Fibroblast of skin of scalp (primary cell): ENCODE measurements around the gene SEMA6A.

Experiments used
- DNase-seq: peaks from one replicate; pipeline ENCODE4 v3.0.0-alpha.2; 2013

Gene SEMA6A

DNA sequence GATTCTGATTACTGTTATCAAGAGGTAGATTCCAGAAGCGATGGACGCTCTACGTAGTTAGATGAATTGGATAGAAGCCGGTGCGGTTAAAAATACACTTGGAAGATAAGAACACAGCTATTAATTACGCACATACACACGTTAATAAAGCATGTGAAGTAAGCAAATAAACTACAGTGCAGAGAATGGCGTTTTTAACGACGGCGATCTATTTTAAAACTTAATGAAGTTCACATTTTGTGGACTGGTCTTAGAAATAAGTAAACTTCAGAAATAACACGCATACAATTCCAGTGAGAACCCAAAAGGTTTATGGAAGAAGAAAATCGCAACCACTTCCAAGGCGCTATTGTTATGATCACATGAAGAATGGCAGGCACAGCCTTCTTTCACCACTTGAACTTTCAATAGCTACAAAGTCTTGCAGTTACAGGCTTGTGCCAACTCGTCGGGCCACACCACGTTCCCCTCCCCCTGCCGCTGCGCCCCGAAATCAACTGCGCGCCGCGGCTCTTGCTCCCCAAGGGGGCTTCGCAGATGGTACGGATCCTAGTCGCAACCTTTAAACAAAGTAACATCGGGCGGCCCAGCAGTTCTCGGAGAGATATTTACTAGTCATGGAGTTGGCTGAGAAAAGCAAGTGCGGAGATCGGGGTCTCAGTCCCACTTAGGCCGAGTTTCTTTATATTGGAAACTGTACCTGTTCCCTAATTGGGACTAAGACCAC is 866 bp upstream of the SEMA6A start:
- DNase-seq: no peak

GRCh38 chr5:116573702-116574366 is 789 bp downstream of the SEMA6A start:
- no peak for DNase-seq

DNA sequence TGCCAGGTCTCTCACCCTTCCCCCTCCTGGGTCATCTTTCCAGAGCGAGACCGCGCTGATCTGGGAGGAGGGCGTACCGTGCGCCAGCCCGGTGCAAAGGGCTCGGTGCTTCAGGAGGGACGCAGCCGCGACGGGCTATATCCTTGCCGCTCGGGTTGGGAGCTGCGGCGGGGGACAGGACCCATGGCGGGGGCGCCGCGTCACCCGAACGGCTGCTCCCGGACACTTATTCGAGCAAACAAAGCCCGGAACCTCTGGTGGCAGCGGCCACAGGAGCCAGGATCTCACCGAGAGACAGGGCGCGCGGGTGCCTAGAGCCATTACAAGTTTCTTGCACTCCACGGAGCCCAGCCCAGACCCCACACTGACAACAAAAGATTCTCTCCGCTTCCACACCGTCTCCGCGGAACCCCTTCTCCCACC is 1.3 kb downstream of the SEMA6A start:
- no peak for DNase-seq

DNA sequence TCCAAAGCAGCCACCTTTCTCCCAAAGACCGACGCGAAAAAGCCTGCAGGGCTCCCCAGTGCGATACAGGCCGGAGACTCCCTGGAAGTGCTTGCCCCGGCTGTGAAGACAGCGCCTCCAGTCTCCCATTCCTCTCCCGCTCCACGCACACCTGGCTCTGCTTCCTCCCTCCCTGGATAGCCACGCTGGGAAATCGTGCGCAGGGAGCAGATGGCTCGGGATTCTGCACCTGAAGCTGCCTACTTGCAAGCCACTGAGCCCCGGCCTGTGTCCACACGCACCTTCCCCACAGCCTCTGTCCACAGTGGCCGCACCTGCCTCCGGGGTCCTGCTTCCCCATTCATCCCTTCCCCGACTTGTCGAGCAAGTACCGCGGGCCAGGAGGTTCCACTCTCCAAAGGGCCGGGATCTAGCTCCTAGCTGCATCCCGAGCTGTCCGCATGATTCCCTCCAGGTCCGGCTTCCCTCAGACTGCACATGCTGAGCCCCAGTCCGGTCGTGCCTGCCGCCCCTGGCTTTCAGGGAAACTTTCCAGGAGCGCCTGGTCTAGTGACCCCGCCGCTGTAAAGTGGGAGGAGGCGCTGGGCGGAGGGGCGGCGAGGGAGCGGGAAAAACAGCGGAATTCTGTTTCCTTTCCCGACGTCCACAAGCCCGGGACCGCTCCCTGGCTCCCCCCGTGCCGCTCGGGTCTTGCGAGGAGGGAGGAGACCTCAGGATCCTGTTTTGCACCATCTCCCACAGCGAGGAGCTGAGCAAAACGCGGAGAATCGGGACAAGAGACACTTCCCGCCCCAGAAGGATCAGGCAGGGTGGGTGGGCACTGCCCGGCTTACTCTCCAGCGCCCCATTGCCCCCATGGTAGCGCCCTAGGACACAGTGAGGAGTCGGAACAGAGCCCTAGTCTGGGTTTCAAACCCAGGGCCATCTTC is 2.0 kb downstream of the SEMA6A start:
- no peak for DNase-seq

DNA sequence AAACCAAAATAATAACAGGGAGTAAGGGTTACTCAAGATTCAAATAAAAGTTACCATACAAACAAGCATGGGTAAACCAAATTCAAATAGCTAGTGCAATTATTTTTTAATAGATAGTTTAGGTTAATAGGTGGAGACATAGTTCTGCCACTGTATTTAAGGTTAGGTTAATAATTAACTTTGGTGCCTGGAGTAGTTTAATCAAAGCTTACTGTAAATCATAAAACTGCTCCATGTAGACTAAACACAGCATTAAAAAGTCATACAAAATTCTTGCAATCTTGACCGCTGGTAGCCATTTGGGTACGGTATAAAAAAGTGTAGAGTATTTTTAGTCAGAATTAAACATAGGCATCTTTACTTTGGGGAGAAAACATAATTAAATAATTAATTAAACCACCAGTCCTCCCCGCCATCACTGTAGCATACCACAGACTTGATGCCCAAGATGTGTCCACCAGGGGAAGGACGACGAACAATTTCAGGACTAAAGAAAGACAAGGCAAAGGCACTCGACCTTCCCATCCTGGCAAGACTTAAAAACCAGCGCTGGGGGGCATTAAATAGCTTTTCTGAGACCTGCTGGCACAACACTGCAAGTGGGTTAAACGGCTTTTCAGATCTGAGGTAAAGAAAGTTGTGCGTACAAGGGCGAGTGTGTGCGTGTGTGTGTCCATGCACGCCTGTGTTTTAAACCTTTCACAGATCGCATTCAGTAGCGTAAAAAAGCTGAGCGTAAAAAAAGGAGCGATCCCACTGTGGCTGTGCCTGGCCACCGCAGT is 2.9 kb downstream of the SEMA6A start:
- DNase-seq: no peak

DNA sequence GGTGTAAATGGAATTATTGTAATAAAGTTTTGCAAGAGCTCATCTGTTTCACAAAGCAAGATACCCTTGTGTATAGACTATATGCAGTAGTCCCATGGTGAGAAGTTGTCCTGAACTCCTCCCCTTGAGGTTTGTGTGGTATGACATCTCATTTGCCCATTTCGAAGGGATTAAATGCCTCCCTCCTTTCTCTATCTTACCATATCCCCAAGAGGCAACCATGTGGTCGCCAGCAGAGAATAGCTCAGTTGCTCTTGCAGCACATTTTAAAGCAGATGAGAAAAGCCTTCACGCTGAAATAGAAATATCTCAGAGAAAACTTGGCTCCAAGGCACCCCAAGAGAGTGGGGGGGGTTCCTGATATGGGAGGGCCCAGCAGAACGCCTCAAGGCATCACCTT is 4.6 kb downstream of the SEMA6A start:
- DNase-seq: peak; percentile 50

DNA sequence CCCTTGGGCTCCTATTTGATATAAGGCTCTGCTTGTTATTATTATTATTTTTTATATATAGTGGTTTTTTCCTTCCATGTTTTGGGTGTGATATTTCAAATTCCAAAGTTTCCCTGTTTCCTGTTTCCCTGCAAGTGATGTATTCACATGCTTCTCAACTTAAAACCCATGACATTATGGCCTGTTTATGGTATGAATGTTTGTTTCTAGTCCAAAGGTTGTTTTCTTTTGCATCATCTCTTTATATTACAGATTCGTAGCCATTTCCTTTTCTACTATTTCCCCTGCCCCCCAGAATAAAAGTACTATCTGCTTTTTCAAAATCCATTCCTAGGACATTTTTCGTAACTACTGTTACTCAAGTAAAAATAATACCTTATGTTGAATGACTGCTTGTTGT is 7.5 kb downstream of the SEMA6A start:
- DNase-seq: no peak

- DNase-seq: no peak
Measured at GRCh38 chr5:116566251-116566650, 8.4 kb downstream of the SEMA6A start.

DNA sequence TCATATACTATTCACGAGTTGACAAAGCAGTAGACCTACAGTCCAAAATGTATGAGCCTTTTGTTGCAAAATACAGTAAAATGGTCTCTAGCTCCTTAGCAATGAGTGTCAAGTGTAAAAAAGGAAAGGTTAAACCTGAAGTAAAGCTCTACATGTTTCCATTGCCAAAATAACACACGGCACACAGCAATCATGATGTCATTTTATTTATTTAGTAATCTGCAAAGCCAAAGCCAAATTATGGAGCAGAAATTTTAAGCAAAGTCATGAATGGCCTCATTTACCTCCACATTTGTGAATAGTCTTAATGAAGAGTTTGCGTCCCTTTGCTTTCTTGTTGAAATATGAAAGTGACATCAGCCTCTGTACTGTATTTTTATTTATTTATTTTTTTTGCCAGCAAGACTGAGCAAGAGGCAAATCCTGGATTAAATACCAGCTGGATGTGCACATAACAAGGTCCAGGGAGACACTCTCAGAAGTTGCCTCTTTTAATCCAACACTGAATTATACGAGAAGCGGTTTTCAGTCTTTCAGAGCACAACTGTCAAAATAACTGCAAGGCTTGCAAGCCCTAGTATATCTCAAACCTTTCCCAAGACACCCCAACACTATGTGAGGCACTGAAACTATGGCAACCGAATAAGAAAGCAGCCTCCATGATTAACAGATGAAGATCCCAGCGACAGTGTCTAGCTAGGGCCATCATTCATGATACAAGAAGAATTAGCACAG is 9.7 kb downstream of the SEMA6A start:
- DNase-seq: no peak

DNA sequence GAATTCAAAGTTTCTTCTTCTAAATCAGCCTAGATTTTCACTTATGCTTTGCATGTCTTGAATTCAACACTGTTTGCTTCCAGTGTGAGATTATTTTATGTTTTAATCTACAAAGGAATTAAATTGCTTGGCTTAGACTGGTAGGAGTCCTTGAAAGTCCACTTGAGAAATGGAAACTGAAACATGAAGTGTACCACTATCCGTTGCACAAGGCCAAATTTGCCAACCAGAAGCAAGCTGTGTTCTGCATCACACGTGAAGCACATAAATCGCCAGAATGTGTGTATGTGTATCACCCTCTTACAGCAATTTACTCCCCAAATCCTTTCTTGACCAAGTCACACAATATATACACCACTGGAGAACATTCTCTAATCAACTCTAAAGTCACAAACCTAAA is 10.3 kb downstream of the SEMA6A start:
- DNase-seq: no peak

DNA sequence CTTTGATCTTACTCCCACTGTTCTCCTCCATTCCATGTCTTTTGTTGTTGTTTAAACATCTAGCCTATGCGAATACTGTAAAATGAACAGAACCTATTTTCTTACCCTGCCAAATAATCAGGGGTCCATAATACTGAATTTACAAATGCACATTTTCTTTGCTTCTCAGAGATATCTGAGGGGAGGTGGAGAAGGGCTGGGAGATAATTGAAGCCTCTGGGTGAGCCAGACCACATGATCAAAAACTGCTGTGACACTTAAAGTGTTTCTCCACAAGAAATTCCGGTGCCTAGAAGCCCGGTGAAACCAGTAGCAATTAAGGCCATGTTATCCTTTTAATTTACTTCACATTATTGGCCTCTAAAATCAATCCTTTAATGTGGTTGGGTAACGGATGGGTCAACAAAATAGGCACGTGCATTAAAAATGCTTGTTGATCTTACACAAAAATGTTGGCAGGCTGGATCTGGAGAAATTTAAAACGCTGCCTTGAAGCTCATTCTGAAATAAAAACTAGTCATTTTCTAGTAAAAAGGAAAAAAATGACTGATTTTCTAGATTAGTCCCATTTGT is 10.8 kb downstream of the SEMA6A start:
- DNase-seq: no peak

DNA sequence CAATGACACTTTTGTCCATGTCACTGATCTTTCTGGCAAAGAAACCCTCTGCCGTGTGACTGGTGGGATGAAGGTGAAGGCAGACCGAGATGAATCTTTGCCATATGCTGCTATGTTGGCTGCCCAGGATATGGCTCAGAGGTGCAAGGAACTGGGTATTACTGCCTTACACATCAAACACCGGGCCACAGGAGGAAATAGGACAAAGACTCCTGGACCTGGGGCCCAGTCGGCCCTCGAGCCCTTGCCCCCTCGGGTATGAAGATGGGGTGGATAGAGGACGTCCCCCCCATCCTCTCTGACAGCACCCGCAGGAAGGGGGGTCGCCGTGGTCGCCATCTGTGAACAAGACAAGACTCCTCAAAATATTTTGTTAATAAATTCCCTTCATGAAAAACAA is 12.0 kb downstream of the SEMA6A start:
- DNase-seq: no peak

- DNase-seq: no peak
Measured at GRCh38 chr5:116561658-116562057, 13.0 kb downstream of the SEMA6A start.

GRCh38 chr5:116559673-116560164 is 14.9 kb downstream of the SEMA6A start:
- DNase-seq: no peak

DNA sequence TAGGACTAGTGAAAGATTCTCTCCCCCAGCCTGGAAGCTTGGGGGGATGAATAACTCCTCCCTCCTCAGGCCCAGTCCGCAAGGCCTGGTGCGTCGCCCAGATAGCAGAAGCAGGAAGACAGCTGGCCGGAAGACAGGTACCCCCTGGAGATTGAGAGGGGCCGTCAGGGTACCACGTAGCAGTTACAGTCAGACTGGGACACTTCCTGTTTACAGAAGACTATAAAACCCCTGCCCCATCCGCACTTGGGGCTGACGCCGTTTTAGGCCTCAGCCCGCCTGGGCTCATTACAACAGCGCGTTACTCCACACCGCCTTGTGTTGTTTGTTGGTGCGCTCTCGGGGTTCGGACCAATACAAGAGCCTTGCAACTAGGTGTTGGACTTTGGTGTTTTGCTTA is 15.4 kb downstream of the SEMA6A start:
- no peak for DNase-seq

DNA sequence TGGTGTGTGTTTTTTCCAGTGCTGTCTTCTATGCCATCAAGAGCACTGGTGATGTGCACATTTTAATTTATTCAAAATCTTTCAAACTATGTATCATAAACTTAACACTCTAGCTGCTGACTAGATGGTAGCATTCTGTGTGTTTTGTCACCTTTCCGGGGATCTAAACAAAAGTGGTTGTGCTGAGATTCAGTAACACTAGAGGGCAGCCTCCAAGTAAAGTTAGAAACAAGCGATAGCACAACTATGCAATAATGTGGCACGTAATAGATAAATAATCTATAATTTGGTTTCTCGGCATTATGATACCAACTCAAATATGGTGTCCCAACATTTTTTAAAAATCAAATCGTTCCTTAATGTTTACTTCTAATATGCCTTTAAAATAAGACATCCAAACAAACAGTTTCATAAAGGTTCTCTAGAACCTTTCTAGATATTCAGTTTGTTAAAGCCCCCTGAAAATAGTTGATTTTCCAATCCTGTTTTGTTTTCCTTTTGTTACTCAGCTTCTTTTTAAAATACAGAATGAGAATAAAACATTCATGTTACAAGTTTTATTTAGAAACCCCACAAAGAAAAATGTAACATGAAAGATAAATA is 16.9 kb downstream of the SEMA6A start:
- no peak for DNase-seq

DNA sequence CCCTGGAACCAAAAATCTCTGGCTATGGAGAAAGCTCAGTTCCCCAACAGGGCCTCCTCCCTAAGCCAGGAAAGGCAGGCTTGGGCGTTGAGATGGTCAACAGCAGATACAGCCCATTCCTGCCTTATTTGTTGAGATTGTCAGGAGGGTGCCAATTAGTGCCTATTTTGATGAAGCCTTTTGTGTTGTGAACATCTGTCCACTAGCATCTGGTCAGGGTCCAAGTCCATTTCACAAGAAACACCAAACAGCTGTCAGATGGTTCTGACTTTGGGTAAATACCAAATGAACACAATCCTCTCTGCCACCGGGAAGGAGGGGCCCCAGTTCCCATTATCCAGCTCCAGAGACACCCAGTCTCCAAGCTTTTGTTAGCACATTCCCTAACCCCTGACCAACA is 19.9 kb downstream of the SEMA6A start:
- no peak for DNase-seq

GRCh38 chr5:116553366-116553765 is 21.3 kb downstream of the SEMA6A start:
- DNase-seq: no peak

GRCh38 chr5:116550082-116550481 is 24.5 kb downstream of the SEMA6A start:
- no peak for DNase-seq

DNA sequence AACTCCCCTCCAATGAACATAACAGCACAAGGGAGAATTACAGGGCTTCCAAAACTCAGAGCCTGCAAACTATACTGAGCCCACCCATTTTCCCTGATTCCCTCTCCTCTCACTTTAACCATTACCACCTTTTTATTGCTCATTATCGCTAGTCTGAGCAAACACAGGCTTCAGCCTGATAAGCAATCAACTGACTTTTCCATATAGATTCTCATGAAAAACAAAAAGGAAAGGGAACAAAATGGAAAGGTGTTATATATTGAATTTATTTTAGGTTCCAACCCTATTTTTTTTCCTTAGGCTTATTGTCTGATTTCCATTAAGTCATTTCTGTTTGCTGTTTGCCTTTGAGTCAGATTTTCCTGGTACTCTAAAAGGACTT is 27.9 kb downstream of the SEMA6A start:
- DNase-seq: no peak
